GM12878 (cell line): ENCODE data around the gene SLC2A8.

Experiments
- BRCA1 ChIP-seq: IDR thresholded peaks from 2 replicates; pipeline ENCODE4 v1.6.1; 2011; ENCODE audit warnings: low read depth, low read length, improper control_type of control experiment
- CREM ChIP-seq: IDR thresholded peaks from 2 replicates; pipeline ENCODE4 v1.6.1; 2014; ENCODE audit warnings: antibody characterized with exemption, low read depth
- EED ChIP-seq: sonication (generic); IDR thresholded peaks from 2 replicates; pipeline ENCODE4 v1.6.1; 2016; ENCODE audit warnings: antibody characterized with exemption, low read depth
- FOXM1 ChIP-seq: IDR thresholded peaks from 2 replicates; pipeline ENCODE4 v1.6.1; 2012; ENCODE audit warnings: low read depth, mild to moderate bottlenecking, inconsistent platforms, low read length, moderate library complexity
- GABPA ChIP-seq: IDR thresholded peaks from 2 replicates; pipeline ENCODE4 v1.6.1; 2014; ENCODE audit warnings: antibody characterized with exemption, low read depth, mild to moderate bottlenecking, inconsistent platforms
- MEF2A ChIP-seq: IDR thresholded peaks from 2 replicates; pipeline ENCODE4 v1.6.1; 2011; ENCODE audit warnings: low read depth, mild to moderate bottlenecking, low read length, moderate library complexity; ENCODE audit not compliant: insufficient read depth
- MTA3 ChIP-seq: IDR thresholded peaks from 2 replicates; pipeline ENCODE4 v1.6.1; 2012; ENCODE audit warnings: low read length, inconsistent platforms, borderline replicate concordance
- NR2C2 ChIP-seq: IDR thresholded peaks from 2 replicates; pipeline ENCODE4 v1.6.1; 2011; ENCODE audit warnings: borderline replicate concordance, low read depth; ENCODE audit not compliant: control insufficient read depth, insufficient read length
- POLR2A ChIP-seq: IDR thresholded peaks from 2 replicates; pipeline ENCODE4 v1.6.1; 2011; ENCODE audit warnings: low read depth, mild to moderate bottlenecking, low read length
- SMARCA5 ChIP-seq: fragments of 450-650 bp; IDR thresholded peaks from 2 replicates; pipeline ENCODE4 v1.6.1; 2017; ENCODE audit warnings: mild to moderate bottlenecking
- SREBF1 ChIP-seq: IDR thresholded peaks from 2 replicates; pipeline ENCODE4 v1.6.1; 2012; ENCODE audit warnings: mild to moderate bottlenecking, low read length
- TF ChIP-seq, protein P1 (sequence below), 3 experiments: IDR thresholded peaks in 2 of 3; conservative IDR thresholded peaks in 1 of 3; 2 replicates each; pipeline ENCODE4 v1.5.1; 2011; ENCODE audit warnings: low read depth in 3 of 3, low read length in 3 of 3, mild to moderate bottlenecking in 3 of 3, control low read depth in 2 of 3, moderate library complexity in 2 of 3, inconsistent platforms in 1 of 3, mixed read lengths in 1 of 3; ENCODE audit not compliant: control insufficient read depth in 2 of 3, insufficient read depth in 1 of 3; ENCODE audit errors: extremely low read depth in 1 of 3

DNA sequence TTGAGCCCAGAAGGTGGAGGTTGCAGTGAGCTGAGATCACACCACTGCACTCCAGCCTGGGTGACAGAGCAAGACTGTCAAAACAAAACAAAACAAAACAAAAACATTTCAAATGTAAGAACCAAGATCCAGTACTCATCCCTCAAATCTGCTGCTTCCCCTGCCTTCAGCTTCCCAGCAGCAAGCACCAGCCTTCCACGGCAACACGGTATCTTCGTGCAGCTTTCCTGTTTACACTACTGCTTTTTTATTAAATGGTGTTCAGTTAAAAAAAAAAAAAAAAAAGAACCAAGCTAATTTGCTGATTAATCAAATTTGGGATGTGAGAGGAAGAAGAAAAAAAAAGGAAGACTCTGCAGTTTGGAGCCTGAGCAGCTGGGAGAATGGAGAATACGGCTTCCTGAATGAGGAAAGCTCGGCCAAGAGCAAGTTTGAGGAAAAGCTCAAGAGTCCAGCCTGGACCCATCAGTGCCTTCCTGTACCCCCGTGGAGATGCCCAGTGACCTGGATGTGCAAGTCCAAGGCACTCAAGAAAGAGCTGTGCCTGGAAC lies 28.0 kb upstream of the SLC2A8 start:
- no peak for TF ChIP-seq EED
- TF ChIP-seq MTA3: no peak
- no peak for TF ChIP-seq SMARCA5
- TF ChIP-seq MEF2A: no peak
- TF ChIP-seq SREBF1: no peak
- TF ChIP-seq GABPA: no peak
- TF ChIP-seq, protein P1, sequence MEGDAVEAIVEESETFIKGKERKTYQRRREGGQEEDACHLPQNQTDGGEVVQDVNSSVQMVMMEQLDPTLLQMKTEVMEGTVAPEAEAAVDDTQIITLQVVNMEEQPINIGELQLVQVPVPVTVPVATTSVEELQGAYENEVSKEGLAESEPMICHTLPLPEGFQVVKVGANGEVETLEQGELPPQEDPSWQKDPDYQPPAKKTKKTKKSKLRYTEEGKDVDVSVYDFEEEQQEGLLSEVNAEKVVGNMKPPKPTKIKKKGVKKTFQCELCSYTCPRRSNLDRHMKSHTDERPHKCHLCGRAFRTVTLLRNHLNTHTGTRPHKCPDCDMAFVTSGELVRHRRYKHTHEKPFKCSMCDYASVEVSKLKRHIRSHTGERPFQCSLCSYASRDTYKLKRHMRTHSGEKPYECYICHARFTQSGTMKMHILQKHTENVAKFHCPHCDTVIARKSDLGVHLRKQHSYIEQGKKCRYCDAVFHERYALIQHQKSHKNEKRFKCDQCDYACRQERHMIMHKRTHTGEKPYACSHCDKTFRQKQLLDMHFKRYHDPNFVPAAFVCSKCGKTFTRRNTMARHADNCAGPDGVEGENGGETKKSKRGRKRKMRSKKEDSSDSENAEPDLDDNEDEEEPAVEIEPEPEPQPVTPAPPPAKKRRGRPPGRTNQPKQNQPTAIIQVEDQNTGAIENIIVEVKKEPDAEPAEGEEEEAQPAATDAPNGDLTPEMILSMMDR (IDR thresholded peaks at IDR 0.05 in 2 of 3, conservative IDR thresholded peaks at IDR 0.05 in 1 of 3; ENCODE audit: control insufficient read depth in 2 of 3, extremely low read depth in 1 of 3, insufficient read depth in 1 of 3, low read depth in 3 of 3, low read length in 3 of 3): no peak
- no peak for TF ChIP-seq NR2C2
- no peak for TF ChIP-seq CREM
- TF ChIP-seq POLR2A: no peak
- TF ChIP-seq BRCA1: no peak
- no peak for TF ChIP-seq FOXM1
